Limb (tissue), 2 donors: ENCODE data around the gene PSMB3.
"Not testable (repeated sequence)": the region's sequence is repeated elsewhere in the genome, so short reads cannot be mapped to it uniquely, and the experiment has no call there.

Source experiments
- DNase-seq, 2 donors: peaks; one replicate each; pipeline ENCODE4 v3.0.0-alpha.2; 2016; ENCODE audit errors: extremely low spot score in 2 of 2

Gene PSMB3

DNA sequence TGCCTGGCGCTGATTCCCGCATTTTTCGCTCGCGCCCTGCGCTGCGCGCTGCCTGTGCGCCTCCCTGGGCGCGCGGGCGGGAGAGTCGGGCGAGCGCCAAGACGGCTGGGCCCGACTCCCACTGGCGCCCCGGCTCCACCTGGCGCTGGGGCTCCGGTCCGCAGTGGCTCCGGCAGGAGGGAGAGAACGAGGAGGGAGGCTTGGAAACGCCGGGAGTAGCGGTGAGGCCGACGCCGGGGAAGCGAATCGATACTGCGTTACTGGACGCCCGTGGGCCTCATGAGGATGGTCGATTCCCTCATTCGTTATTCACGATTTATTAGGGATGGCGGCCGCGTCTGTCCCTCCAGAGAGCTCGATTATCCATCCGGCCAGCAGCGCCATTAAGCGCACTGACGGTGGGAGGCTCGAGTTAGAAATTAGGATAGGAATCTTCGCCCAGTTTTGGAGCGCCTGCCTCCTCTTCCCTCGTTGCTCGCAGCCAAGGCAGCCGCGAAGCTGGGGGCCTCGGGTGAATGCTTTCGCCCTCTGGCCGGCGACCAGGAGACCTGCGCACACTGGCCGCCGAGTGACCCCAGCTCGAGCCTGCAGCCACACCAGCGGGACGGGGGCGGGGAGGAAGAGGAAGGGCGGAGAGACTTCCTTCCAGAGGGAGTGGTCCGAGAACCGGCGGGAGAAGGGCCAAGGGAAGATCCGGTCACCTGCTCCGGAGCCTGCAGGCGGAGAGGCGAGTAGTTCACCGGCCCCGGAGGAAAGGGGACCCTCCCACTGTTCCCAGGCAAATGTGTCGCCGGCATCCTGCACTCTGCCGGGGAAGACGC, 3.1 kb upstream of the PSMB3 start:
- peak; percentile 68 to 83 for DNase-seq

DNA sequence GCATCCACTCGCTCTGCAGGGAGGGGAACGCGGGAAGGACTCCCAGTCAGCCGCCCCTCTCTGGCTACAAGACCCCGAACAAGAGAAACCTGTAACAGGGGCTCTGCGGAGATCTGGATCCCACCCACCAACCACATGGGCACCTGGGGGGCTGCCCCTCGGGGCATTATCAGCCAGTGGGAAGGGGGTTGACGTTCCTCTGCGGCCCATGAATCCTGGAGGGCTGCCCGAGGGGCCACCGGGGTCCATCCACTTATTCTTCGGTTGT, 2.6 kb upstream of the PSMB3 start:
- DNase-seq, result no peak

DNA sequence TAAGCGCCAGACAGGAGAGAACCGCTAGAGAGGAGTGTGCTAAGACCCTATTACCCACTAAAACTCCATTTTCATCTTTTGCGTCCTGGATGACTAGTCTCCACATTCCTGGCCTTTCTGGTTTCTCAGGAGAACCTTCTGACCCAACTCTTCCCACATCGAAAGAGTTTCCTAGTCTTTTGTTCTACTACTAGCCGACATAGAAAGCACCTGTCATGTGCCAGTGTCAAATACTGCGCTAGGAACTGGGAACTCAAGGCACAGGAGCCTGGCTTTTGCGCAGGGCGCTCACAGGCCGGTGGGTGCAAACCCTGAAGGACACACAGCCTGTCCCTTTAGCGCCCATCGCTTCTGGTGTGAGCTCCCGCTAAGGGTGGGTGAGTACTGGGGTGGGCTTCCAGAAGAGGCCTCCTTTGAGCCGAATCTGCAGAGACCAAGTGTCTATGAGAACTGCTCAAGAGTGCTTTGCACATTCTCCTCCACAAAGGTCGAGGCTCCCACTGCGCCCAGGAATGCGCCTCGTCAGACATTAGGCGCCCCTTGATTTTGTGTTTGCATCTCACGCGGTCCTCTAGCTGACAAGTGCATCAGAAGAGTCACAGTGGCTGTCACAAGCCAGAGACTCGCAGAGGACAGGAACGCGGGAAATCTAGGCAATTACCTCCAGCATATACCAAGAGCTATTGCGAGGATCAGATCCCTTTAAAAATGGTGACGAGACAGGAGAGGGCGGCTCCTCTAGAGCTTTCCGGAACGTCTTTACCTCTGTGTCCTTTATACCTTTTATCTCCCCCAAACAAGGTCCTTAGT, 2.0 kb upstream of the PSMB3 start:
- no peak for DNase-seq

DNA sequence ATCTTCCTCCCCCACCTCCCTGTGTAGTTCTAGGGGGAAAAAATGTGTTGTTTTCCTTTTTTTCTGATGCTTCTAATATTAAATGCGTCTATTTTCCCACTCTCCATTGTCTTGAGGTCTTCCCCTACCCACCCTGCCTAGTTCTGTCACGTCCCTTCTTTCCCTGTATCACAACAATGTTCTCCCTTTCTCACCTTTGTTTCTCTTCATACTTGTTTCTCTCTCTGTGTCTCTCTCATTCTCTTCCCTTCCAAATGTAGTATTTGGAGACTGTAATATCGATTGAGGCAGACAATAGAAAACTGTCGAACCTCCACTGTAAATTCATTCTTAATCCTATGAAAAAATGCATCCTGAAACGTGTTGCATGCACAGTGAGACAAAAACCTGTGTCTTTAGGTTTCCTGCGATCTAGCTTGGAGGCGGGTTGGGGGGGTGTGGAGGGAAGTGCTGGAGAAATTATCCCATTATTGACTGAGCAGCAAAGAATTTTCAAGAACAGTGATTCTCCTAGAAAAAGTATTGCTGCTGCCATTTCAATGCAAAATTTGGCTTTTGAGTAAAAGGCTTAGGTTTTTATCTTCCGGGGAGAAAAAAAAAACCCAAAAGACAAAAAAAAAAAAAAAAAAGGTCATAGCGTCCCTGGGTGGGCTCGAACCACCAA, 1.3 kb upstream of the PSMB3 start:
- DNase-seq, result no peak

DNA sequence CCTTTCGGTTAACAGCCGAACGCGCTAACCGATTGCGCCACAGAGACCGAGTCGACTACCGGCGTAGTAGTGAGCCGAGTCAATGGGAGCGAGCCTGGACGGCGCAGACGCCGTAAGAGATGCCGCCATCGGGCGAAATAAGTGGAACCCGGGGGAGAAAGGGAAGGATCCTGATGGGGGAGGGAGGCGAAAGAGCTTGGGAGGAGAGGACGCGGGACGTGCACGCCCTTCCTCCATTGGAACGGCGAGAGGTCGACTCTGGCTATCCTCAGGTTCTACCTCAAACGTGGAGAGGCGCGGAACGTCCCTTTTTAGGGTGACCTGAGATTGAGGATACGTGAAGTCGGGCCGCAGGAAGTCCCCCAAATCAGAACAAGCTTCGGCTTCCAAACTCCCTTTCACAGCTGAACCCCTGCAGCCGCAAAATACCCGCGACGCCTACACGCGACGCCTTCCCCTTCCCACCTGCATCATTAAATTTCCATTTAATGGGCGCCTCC, 683 bp upstream of the PSMB3 start:
- peak; percentile 87 to 93 for DNase-seq

DNA sequence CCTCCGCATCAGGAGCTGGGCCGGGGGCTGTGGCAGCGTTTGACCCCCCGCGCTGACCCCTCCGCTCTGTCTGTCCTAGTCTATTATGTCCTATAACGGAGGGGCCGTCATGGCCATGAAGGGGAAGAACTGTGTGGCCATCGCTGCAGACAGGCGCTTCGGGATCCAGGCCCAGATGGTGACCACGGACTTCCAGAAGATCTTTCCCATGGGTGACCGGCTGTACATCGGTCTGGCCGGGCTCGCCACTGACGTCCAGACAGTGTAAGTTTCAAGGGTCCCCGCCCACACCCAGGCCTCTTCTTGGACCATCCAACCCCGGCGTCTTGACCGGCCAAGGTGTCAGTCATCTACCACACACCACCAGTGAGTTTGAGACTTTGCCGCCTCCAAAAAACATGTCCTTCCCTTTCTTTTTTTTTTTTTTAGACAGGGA, 548 bp downstream of the PSMB3 start:
- DNase-seq, result no peak

DNA sequence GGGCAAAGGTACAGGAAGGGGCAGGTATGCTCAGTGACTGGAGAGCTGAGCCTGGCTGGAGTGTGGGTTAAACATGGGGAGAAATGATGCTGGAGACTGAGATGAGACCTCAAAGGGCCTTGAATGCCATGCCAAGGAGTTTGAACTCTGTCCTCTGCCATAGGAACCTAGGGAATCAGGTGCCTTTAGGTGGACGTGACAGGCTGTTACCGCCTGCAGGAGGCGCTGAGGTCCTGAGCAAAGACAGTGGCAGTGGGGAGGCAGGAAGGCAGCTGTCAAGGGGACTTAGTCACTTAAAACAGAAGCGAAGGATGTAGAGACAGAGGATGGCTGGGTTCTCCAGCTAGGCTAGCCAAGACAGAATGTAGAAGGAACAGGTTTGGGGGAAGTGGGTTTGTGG, 9.1 kb downstream of the PSMB3 start:
- DNase-seq, result no peak

DNA sequence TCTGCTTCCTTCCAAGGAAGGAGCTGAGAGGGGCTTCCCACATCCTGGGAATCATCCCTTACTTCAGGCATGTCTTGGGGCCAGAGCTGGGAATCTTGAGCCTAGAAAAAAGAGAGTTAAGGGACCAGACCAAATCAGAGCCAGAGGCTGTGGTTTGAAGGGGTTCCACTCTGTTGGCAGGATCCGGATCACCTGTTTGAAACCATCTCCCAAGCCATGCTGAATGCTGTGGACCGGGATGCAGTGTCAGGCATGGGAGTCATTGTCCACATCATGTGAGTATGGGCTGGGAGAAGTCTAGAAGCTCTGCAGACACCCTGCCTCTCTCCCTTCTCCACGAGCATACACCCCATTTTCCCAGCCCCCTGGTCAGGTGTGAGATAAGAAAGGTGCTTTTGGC, 9.7 kb downstream of the PSMB3 start:
- no peak for DNase-seq

DNA sequence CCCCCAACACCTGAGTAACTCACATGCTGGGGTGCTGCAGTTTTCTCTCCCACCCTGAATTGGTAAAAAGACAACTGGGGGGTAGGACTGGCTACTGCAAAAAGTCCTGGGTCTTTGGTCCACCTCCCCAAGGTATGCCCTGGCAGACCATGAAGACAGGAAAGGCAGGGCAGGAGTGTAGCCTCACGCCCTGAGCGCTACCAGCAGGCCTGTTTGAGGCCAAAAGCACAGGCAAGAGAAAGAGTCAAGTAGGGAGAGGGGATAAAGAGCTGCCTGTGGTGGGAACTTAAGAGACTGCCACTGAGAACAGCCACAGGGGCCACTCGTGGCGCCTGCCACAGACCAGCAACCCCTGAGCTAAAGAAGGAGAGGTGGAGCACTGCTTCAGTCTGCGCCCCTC, 13.8 kb downstream of the PSMB3 start:
- no peak for DNase-seq

DNA sequence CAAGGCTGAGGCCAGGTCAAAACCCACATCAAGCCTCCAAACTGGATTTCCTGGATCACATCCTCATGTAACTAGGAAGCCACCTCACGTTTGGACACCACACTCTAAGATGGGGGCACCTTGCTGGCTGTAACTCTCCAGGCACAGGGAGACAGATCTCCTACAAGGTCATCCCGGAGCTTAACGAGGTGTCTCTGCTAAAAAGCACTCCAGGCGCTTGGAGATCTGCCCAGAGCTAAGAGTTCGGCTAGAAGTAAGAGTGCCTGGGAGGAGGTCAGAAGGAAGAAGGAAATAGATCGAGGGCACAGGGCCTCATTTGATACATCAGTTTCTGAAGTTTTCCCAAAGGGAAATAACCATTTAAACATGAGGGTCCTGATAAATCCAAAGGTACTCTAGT, 15.9 kb downstream of the PSMB3 start:
- no peak for DNase-seq

DNA sequence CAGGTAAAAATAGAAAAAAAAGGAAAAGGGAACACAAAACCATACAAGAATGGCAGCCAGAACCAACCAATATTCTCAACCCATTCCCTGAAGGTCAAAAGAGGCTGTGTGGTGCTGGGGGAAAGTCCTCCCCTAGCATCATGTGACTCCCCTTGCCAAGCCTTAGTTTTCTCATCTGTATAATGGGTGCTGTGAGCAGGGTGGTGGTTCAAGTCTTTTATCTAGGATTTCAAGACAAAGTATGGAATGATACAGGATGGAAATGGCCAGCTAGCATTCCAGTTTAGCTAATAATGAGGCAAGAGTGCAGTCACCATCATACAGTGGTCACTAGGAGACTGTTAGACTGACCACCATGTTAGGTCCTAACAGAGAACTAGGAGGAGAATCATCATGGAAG, 20.7 kb downstream of the PSMB3 start:
- DNase-seq, result no peak

DNA sequence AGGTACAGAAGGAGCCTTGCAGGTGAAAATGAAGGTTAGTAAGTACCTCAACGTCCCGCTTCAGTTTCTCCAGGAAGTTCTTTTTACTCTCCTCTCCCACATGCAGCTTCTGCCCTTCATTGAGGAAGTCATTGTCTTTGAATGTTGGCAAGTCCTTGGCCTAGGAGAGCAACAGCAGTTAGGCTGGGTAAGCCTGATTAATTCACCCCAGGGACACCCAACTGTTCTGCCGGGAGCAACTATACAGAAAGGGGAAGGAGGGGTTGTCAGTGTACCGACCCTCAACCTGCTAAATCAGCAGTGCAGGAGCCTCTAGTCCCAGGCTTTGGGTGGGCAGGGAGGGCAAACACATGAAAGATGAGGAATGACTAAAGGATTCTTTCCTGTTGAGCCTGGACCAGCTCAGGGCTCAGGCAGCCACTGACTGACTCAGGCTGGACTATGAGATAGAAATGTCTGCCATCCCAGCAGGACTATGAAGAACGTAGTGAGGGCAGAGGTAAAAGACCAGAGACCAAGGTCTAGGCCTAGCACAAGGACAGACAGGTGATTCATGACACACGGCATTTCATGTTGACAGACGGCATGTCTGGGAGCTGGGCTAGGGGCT, 25.2 kb downstream of the PSMB3 start:
- no peak for DNase-seq

DNA sequence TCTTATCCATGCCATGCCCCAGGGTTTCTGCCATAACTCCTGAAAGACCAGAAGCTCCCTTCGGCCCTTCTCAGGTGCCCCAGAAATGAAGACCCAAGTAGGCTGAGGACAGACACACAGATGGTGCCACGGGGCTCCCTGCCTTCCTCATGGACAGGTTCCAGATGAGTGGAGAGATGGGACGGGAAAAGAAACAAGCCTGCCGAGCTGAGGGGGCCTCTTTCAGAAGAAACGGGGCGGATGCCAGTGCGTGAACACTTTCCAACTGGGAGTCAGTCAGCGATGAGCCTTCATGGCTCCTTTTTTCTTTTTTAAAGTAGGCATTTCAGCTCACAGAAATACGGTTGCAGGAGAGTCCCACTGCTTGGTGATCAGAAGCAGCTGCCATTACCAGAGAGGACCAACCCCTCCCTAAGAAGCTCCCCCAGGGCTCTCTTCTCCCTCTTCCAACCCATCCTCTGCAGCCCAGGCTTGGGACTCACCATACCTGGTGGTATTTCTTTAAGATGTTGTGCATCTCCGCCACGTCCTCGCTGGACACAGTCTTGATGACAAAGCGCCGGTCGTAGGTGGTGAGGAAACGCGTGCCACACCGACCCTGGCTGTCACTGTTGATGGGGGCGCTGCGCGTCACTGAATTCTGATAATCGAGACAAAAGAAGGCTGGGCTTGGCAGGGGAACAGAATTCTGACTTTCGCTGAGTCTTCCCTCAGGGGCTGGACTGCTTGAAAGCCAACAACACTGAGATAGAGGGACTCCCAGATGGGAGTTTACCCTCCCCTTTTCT, 27.6 kb downstream of the PSMB3 start:
- DNase-seq, result no peak

DNA sequence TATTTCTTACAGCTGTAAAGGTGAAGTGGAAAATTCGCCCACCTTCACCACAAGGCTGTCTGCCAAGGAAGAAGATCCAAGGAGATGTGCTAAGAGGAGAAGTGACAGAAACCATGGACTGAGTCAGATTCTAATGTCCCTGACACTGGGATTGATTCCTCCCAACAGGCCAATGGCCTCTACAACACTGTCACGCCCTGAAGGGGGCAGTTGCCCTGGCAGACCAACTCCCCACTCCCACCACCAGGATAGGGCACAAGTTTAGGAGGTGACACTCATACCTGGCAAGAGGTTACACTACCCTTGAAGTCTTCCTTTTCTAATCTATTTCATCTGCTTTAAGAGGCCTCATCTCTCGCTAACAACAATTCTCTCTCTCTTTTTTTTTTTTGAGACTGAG, 30.7 kb downstream of the PSMB3 start:
- DNase-seq, result no peak

DNA sequence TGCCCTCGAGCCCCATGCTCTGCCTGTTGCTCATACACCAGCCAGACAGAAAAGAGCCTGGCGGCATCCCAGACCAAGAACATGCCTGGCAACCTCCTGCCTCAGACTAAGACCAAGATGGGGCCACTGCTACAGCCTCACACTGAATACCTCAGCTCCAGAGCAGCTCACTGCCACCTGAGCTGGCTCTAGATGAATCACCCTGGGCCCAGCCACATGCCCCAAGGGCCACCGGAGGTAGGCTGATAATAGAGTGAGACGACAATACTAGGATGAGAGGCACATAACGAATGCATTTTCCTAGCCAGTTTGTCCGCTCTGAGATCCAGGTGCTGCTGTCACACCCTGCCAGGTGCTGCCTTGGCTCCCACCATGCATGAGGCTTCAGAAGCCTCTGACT, 33.8 kb downstream of the PSMB3 start:
- DNase-seq, result no peak

DNA sequence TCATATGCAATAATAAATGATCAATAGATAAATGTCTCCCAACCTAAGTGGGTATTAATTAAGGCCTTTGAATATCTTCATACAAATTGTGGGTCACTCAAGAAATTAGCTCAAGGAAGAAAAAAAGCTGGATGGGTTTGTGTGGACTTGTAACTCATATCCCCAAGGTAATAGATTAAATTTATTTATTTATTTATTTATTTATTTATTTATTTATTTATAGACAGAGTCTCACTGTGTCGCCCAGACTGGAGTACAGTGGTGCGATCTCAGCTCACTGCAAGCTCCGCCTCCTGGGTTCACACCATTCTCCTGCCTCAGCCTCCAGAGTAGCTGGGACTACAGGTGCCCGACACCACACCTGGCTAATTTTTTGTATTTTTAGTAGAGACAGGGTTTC, 35.5 kb downstream of the PSMB3 start:
- DNase-seq, result not testable (repeated sequence)

DNA sequence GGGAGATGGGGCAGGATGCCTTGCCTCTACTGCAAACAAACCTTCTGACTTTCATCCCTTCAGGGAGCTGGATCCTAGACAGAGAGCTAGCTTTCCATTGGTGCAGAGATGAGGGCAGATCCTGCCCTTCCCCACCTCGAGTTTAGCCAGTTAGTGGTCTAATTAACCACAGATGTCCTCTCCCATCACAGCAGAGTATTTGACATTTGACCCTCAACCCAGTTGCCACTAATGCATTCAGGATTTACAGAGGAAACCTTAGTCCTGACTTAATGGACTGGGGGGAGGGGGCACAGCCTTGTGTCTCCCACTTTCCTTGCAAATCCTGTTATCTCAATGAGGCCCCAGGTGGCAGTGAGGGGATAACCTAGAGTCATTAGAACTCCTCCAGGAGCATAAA, 36.6 kb downstream of the PSMB3 start:
- DNase-seq, result no peak

DNA sequence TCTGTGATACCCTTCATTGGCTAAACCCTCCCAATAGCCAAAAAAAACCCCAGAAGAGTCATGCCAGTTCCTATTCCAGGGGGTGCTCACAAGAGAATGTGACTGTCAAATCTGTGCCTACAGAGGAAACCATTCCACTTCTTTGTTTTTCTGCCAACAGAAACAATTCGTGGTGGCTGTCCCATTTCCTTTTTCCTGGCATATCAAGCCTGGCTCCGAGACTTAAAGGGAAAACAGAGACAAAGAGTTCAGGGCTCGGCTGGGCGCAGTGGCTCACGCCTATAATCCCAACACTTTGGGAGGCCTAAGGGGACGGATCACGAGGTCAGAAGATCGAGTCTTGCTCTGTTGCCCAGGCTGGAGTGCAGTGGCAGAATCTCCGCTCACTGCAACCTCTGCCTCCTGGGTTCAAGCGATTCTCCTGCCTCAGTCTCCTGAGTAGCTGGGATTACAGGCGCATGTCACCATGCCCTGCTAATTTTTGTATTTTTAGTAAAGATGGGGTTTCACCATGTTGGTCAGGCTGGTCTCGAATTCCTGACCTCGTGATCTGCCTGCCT, 37.7 kb downstream of the PSMB3 start:
- DNase-seq, result not testable (repeated sequence)

DNA sequence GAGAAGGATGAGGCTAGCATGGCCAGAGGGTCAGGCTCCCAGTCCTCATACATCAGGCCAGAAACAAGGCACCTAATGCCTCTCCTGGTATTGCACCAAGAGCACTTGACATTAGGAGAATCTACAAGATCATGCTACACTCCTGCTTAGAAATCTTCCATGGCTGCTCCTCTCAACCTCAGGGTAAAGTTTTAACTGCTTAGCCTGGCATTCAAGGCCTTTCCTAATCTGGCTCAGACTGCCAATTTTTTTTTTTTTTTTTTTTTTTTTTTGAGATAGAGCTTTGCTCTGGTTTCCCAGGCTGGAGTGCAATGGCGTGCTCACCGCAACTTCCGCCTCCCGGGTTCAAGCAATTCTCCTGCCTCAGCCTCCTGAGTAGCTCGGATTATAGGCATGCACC, 38.6 kb downstream of the PSMB3 start:
- no peak for DNase-seq

DNA sequence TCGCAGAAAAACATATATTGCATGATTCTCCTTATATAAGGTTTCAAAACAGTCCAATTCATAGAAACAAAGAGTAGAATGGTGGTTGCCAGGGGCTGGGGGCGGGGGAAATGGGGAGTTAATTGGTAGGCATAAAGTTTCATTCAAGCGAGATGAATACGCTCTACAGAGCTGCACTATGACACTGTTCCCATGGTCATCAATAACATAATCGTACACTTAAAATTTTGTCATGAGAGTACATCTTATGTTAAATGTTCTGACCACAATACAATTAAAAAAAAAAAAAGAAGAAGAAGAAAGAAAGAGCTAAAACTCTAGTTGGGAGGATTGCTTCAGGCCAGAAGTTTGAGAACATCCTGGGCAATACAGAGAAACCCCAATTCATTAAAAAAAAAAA, 41.7 kb downstream of the PSMB3 start:
- DNase-seq, result no peak
